ENCODE measurements around the gene KMO. TPM values are rescaled to one million over a fixed set of nuclear protein-coding genes. Genes with fewer than 3 reads are reported as not detected.

Gene KMO
- total RNA-seq, 1 donor from 2014 or later, result 19.0 TPM

DNA sequence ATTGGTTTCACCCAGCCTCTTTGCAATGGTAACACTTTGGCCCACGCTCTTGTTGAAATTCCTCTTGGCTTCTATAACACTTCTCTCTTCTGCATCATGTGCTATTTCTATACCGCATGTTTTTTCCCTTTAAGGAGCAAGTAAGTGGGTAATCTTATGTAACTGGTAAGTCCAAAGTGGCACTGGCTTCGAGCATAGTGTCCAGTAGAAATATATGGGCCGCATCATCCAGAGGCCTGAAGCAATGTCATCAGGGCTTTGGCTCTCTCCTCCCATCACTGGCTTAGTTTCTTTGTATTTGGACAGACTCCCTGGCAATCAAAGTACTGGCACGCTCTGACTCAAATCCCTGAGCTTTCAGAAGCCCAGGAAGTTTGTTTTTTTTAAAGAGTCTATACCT lies 90.5 kb downstream of the KMO start:
- no peaks in the 10 kb centered on the region for H3K4me1 ChIP-seq
- ATAC-seq, result peak; percentile 75
- no peak overlapping the region for H3K4me3 ChIP-seq
- H3K27me3 ChIP-seq, result no peaks in the 10 kb centered on the region
- no peaks in the 10 kb centered on the region for H3K36me3 ChIP-seq
- H3K9me3 ChIP-seq, result no peaks in the 10 kb centered on the region
- TF ChIP-seq, protein P1, sequence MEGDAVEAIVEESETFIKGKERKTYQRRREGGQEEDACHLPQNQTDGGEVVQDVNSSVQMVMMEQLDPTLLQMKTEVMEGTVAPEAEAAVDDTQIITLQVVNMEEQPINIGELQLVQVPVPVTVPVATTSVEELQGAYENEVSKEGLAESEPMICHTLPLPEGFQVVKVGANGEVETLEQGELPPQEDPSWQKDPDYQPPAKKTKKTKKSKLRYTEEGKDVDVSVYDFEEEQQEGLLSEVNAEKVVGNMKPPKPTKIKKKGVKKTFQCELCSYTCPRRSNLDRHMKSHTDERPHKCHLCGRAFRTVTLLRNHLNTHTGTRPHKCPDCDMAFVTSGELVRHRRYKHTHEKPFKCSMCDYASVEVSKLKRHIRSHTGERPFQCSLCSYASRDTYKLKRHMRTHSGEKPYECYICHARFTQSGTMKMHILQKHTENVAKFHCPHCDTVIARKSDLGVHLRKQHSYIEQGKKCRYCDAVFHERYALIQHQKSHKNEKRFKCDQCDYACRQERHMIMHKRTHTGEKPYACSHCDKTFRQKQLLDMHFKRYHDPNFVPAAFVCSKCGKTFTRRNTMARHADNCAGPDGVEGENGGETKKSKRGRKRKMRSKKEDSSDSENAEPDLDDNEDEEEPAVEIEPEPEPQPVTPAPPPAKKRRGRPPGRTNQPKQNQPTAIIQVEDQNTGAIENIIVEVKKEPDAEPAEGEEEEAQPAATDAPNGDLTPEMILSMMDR (IDR thresholded peaks at IDR 0.05), result no peak
- H3K27ac ChIP-seq, result no peak overlapping the region
- no peak for DNase-seq
- intact Hi-C loops (cut with DNase I), result no loop called here

DNA sequence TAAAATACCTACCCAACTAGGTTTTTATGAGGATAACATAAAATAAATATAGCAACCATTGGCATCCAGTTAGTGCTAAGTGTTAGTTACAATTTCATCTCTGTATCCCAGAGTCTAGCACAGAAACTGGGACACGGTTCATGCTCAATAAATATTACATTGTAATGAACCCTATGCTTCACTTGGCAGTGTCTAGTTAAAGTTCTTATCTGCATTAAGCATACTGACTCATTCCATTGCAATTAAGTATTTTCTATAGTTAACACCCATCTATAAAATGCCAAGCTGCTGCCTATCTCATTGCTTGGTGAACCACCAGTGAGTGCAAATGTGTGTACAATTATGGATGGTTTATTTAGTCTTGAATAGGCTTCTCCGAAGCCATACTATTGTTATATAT lies 92.8 kb downstream of the KMO start:
- no peaks in the 10 kb centered on the region for H3K36me3 ChIP-seq
- no peaks in the 10 kb centered on the region for H3K9me3 ChIP-seq
- TF ChIP-seq, protein P1 (IDR thresholded peaks at IDR 0.05), result no peak
- no peak for ATAC-seq
- H3K4me3 ChIP-seq, result no peak overlapping the region
- no peak overlapping the region for H3K27ac ChIP-seq
- DNase-seq, result no peak
- intact Hi-C loops (cut with DNase I), result no loop called here
- H3K4me1 ChIP-seq, result no peaks in the 10 kb centered on the region
- no peaks in the 10 kb centered on the region for H3K27me3 ChIP-seq

GRCh38 chr1:241627453-241628259 lies 95.5 kb downstream of the KMO start:
- no peaks in the 10 kb centered on the region for H3K27me3 ChIP-seq
- no peaks in the 10 kb centered on the region for H3K36me3 ChIP-seq
- ATAC-seq (peak; percentile 80), DNase-seq (no peak)
- H3K4me1 ChIP-seq, result no peaks in the 10 kb centered on the region
- no peak overlapping the region for H3K4me3 ChIP-seq
- no peak overlapping the region for H3K27ac ChIP-seq
- H3K9me3 ChIP-seq, result no peaks in the 10 kb centered on the region
- TF ChIP-seq, protein P1 (IDR thresholded peaks at IDR 0.05), result peak; percentile 59
- intact Hi-C loops (cut with DNase I), result no loop called here

GRCh38 chr1:241630005-241630404 lies 97.8 kb downstream of the KMO start:
- intact Hi-C loops (cut with DNase I), result no loop called here
- H3K4me3 ChIP-seq, result no peak overlapping the region

DNA sequence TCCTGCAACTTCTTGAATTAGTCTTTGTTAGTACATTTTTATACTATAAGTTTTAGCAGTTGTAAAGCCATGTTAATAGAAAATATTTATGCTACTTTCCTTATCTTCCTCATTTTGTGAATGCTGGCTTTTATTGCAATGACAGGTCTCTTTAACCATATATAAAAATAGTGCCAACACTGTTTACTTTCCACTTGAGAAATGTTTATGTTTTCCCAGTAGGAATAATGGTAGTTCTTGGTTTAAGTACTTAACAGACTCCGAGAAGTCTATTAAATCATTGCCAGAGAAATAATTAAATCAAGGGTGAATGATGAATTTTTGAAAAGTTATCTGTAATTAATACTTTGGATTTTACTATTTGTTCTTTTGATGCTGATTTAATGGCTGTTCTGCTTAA lies 98.3 kb downstream of the KMO start:
- Histone ChIP-seq H3K9me3 (no peaks in the 10 kb centered on the region), H3K4me1 (no peaks in the 10 kb centered on the region), H3K36me3 (peaks cover 3% of the 10 kb centered on the region), H3K4me3 (no peak overlapping the region), H3K27ac (no peak overlapping the region), H3K27me3 (no peaks in the 10 kb centered on the region)
- ATAC-seq (no peak), DNase-seq (no peak)
- TF ChIP-seq, protein P1 (IDR thresholded peaks at IDR 0.05), result no peak
- intact Hi-C loops (cut with DNase I), result no loop called here

More at GRCh38 chr1:241630005-241630404, 97.8 kb downstream of the KMO start:
- no peaks in the 10 kb centered on the region for H3K4me1 ChIP-seq
- H3K27me3 ChIP-seq, result no peaks in the 10 kb centered on the region
- no peak for ATAC-seq
- H3K36me3 ChIP-seq, result peaks cover 3% of the 10 kb centered on the region
- no peak overlapping the region for H3K27ac ChIP-seq
- H3K9me3 ChIP-seq, result no peaks in the 10 kb centered on the region
- TF ChIP-seq, protein P1 (IDR thresholded peaks at IDR 0.05), result no peak
- DNase-seq, result no peak

Data from upper lobe of right lung (tissue), 1 donor.